ENCODE data around the gene KCTD15.

KCTD15 gene

DNA sequence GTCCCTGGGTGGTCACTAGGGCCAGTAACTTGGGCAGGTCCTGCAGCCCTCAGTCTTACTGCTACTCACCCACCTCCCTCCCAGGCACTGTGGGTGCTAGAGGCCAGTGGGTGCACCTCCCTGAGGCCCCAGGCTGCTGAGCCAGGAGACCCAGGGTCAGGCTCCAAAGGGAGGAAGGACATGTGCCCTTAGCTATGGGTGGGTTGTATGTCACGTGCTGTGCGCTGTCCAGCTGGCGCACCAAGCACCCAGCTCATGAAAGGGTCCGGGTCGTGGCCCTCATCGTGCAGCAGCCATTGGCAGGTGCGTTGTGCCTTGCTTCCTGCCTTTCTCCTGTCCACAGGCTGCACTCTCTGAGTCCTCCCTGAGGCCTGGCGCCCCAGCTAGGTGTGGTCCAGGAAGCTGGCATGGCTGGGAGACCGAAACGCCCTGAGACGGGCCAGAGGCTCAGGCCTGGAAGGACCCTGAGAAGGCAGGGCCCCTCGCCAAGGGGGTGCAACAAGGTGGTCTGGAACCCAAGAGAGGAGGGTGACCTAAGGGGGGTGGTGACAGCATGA is 47.0 kb upstream of the KCTD15 start:
- TF ChIP-seq POLR2AphosphoS5 (IDR thresholded peaks at IDR 0.05; ENCODE audit: low read depth, low read length) (no peak), TAF1 (IDR thresholded peaks at IDR 0.05; ENCODE audit: borderline replicate concordance, insufficient read depth, low read length) (no peak), FOXP2 (optimal IDR thresholded peaks at IDR 0.05; ENCODE audit: borderline replicate concordance, extremely low read depth, extremely low read length, insufficient read depth) (no peak), SIN3A (IDR thresholded peaks at IDR 0.05; ENCODE audit: borderline replicate concordance, insufficient read depth, low read length) (no peak)
- TF ChIP-seq, protein P1, sequence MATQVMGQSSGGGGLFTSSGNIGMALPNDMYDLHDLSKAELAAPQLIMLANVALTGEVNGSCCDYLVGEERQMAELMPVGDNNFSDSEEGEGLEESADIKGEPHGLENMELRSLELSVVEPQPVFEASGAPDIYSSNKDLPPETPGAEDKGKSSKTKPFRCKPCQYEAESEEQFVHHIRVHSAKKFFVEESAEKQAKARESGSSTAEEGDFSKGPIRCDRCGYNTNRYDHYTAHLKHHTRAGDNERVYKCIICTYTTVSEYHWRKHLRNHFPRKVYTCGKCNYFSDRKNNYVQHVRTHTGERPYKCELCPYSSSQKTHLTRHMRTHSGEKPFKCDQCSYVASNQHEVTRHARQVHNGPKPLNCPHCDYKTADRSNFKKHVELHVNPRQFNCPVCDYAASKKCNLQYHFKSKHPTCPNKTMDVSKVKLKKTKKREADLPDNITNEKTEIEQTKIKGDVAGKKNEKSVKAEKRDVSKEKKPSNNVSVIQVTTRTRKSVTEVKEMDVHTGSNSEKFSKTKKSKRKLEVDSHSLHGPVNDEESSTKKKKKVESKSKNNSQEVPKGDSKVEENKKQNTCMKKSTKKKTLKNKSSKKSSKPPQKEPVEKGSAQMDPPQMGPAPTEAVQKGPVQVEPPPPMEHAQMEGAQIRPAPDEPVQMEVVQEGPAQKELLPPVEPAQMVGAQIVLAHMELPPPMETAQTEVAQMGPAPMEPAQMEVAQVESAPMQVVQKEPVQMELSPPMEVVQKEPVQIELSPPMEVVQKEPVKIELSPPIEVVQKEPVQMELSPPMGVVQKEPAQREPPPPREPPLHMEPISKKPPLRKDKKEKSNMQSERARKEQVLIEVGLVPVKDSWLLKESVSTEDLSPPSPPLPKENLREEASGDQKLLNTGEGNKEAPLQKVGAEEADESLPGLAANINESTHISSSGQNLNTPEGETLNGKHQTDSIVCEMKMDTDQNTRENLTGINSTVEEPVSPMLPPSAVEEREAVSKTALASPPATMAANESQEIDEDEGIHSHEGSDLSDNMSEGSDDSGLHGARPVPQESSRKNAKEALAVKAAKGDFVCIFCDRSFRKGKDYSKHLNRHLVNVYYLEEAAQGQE (IDR thresholded peaks at IDR 0.05; ENCODE audit: insufficient read depth in 1 of 2, low read depth in 2 of 2, low read length in 2 of 2) = no peak

DNA sequence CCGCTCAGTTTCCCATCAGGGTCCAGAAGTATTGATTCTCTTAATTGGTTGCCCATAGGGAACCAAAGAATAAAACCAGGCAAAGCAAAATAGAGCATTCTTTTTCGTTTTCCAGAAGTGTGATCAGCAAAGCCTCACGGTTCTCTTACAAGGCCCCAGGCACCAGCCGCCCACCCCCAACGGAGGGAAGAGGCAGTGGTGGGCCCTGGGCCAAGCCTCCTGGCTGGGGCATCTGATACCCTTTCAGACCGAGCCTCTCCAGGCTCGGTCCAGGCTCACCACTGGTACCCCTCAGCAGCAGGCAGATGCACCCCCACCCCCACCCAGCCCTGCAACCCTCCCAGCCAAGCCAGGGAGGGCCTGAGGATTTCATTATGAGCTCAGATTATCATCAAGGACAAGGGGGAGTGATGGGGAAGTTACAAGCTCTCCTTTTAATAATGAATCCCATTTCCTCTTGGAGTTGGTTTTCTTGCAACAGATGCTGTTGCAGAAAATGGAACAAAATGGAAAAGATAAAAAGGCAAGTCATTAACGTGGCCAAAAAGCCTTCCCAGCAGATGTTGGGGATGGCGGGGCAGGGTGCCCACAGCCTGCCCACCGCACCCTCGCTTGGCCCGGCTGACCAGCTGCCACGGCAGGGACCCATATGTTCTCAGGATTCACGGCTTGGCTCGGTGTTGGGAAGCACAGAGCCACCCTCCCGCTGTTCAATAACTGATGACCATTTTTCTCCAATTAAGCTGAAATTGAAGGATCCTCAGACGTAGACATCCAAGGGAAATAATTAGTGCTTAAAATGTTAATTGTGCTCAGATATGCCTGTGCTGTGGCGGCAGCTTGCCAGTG is 45.9 kb upstream of the KCTD15 start:
- TF ChIP-seq SIN3A (IDR thresholded peaks at IDR 0.05; ENCODE audit: borderline replicate concordance, insufficient read depth, low read length) (no peak), POLR2AphosphoS5 (IDR thresholded peaks at IDR 0.05; ENCODE audit: low read depth, low read length) (no peak), TAF1 (IDR thresholded peaks at IDR 0.05; ENCODE audit: borderline replicate concordance, insufficient read depth, low read length) (no peak), FOXP2 (optimal IDR thresholded peaks at IDR 0.05; ENCODE audit: borderline replicate concordance, extremely low read depth, extremely low read length, insufficient read depth) (no peak)
- TF ChIP-seq, protein P1 (IDR thresholded peaks at IDR 0.05; ENCODE audit: insufficient read depth in 1 of 2, low read depth in 2 of 2, low read length in 2 of 2) = no peak

DNA sequence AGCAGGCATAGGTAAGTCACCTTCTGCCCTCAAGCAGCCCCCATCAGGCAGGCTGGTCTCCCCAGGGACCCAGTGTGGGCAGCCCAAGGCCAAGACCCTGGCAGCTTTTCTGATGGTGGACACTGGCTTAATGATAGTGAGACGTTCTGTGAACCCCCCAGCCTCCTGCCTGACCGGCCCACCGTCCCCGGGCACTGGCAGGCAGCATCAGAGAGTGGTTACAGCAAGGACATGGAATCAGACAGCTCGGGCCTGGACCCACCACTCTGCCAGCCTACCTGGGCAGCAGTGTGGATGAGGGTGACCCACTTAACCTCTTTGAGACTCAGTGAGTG is 45.3 kb upstream of the KCTD15 start:
- no peak for TF ChIP-seq TAF1 (IDR thresholded peaks at IDR 0.05; ENCODE audit: borderline replicate concordance, insufficient read depth, low read length)
- TF ChIP-seq, protein P1 (IDR thresholded peaks at IDR 0.05; ENCODE audit: insufficient read depth in 1 of 2, low read depth in 2 of 2, low read length in 2 of 2) = no peak
- TF ChIP-seq FOXP2 (optimal IDR thresholded peaks at IDR 0.05; ENCODE audit: borderline replicate concordance, extremely low read depth, extremely low read length, insufficient read depth) = no peak

DNA sequence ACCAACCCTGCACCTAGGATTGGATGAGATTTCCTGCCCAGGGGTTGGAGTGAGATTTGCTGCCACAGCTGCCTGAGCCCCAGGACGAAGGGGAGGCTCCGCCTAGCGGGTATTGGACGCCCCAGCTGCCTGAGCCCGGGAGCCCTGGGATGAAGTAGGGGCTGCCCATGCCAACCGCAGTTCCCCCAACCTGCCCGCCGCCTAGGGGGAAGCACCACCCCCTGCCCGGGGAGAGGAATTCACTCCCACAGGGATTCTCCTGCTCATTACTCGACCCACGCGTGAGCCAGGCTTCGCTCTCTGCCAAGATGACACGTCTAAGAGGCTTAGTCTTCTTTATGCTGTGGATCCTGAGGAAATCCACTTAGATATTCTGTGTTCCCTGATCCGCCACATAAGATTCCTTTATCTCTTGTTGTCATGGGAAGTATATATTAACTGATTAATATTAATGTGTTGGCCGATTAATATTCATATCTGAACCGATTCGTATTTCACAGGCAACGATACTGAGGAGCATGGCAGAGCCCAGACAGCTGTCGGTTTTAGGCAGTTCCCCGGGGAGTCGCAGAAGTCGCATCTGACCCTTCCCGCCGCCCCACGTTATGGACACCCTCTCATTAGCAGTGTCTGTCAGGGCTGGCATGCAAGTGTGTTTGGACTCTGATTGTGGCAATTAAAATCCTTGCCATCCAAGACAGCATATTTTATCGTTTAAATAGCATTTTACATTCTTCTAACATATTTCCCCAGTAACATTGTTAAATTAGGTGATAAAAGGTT is 44.5 kb upstream of the KCTD15 start:
- TF ChIP-seq FOXP2 (optimal IDR thresholded peaks at IDR 0.05; ENCODE audit: borderline replicate concordance, extremely low read depth, extremely low read length, insufficient read depth) (no peak), SIN3A (IDR thresholded peaks at IDR 0.05; ENCODE audit: borderline replicate concordance, insufficient read depth, low read length) (no peak), TAF1 (IDR thresholded peaks at IDR 0.05; ENCODE audit: borderline replicate concordance, insufficient read depth, low read length) (no peak), POLR2AphosphoS5 (IDR thresholded peaks at IDR 0.05; ENCODE audit: low read depth, low read length) (no peak)
- TF ChIP-seq, protein P1 (IDR thresholded peaks at IDR 0.05; ENCODE audit: insufficient read depth in 1 of 2, low read depth in 2 of 2, low read length in 2 of 2) = no peak

Measured in PFSK-1 (cell line).